ENCODE results near the gene UNC5A.

GRCh38 chr5:176902102-176902814 lies 91.9 kb downstream of the UNC5A start:
- TF ChIP-seq CTCF (IDR thresholded peaks at IDR 0.05; ENCODE audit: borderline replicate concordance, extremely low read depth, low read length, poor library complexity, severe bottlenecking) (no peak), EZH2 (IDR thresholded peaks at IDR 0.05; ENCODE audit: borderline replicate concordance, low read depth, low read length, severe bottlenecking) (no peak)
